ENCODE data around the gene SLC45A2.

SLC45A2 gene

GRCh38 chr5:33937707-33938506, 46.6 kb downstream of the SLC45A2 start:
- Histone ChIP-seq H3K9me2 (replicated peaks; ENCODE audit: control insufficient read depth, low read length) (no peaks in the 10 kb centered on the region), H3K27me3 (ENCODE audit: control insufficient read depth, low read length) (0 out of 2 replicates have a peak, but pooled peaks cover 4% of the 10 kb centered on the region), H3F3A (ENCODE audit: control insufficient read depth, insufficient read depth) (no peaks in the 10 kb centered on the region), H4K20me1 (ENCODE audit: control insufficient read depth, insufficient read depth, low read depth, low read length) (no peaks in the 10 kb centered on the region), H3K27ac (ENCODE audit: low read depth, low read length) (no peak overlapping the region), H3K4me1 (ENCODE audit: control insufficient read depth, low read length) (no peaks in the 10 kb centered on the region), H3K36me3 (ENCODE audit: control insufficient read depth, low read length) (no peaks in the 10 kb centered on the region), H3K79me2 (ENCODE audit: control insufficient read depth, low read length) (no peaks in the 10 kb centered on the region), H3K9me3 (ENCODE audit: control insufficient read depth, insufficient read depth, low read length) (no peaks in the 10 kb centered on the region), H3K4me2 (ENCODE audit: low read length) (no peak overlapping the region), H3K4me3 (ENCODE audit: low read length) (no peak overlapping the region)
- TF ChIP-seq EZH2phosphoT487 (IDR thresholded peaks at IDR 0.05; ENCODE audit: borderline replicate concordance, low read length): no peak
- no peak for TF ChIP-seq CTCF (IDR thresholded peaks at IDR 0.05; ENCODE audit: low read depth, low read length, poor library complexity, severe bottlenecking)

- no peak overlapping the region for H3K4me3 ChIP-seq (ENCODE audit: low read length)
- H3F3A ChIP-seq (ENCODE audit: control insufficient read depth, insufficient read depth): no peaks in the 10 kb centered on the region
- no peak for TF ChIP-seq EZH2phosphoT487 (IDR thresholded peaks at IDR 0.05; ENCODE audit: borderline replicate concordance, low read length)
- TF ChIP-seq CTCF (IDR thresholded peaks at IDR 0.05; ENCODE audit: low read depth, low read length, poor library complexity, severe bottlenecking): no peak
- no peaks in the 10 kb centered on the region for H3K9me2 ChIP-seq (replicated peaks; ENCODE audit: control insufficient read depth, low read length)
- no peak overlapping the region for H3K27ac ChIP-seq (ENCODE audit: low read depth, low read length)
- no peaks in the 10 kb centered on the region for H3K36me3 ChIP-seq (ENCODE audit: control insufficient read depth, low read length)
- no peaks in the 10 kb centered on the region for H3K79me2 ChIP-seq (ENCODE audit: control insufficient read depth, low read length)
- H4K20me1 ChIP-seq (ENCODE audit: control insufficient read depth, insufficient read depth, low read depth, low read length): no peaks in the 10 kb centered on the region
- no peak overlapping the region for H3K4me2 ChIP-seq (ENCODE audit: low read length)
- H3K9me3 ChIP-seq (ENCODE audit: control insufficient read depth, insufficient read depth, low read length): no peaks in the 10 kb centered on the region
- no peaks in the 10 kb centered on the region for H3K4me1 ChIP-seq (ENCODE audit: control insufficient read depth, low read length)
- H3K27me3 ChIP-seq (ENCODE audit: control insufficient read depth, low read length): 0 out of 2 replicates have a peak, but pooled peaks cover 4% of the 10 kb centered on the region
These were observed 47.3 kb downstream of the SLC45A2 start for GRCh38 chr5:33937017-33937706.

GRCh38 chr5:33936381-33937016, 48.0 kb downstream of the SLC45A2 start, which contains the start of gene RXFP3:
Gene RXFP3, plus strand, starts transcription at chr5:33936386. Its CDS starts 355 bp downstream, at chr5:33936741.
- Histone ChIP-seq H3F3A (ENCODE audit: control insufficient read depth, insufficient read depth) (no peaks in the 10 kb centered on the region), H3K27ac (ENCODE audit: low read depth, low read length) (no peak within 1 kb of the TSS), H3K4me3 (ENCODE audit: low read length) (no peak within 1 kb of the TSS), H3K9me2 (replicated peaks; ENCODE audit: control insufficient read depth, low read length) (no peaks in the 10 kb centered on the region), H3K4me2 (ENCODE audit: low read length) (no peak within 1 kb of the TSS), H4K20me1 (ENCODE audit: control insufficient read depth, insufficient read depth, low read depth, low read length) (no peaks in the 10 kb centered on the region), H3K79me2 (ENCODE audit: control insufficient read depth, low read length) (no peaks in the 10 kb centered on the region), H3K36me3 (ENCODE audit: control insufficient read depth, low read length) (no peaks in the 10 kb centered on the region), H3K27me3 (ENCODE audit: control insufficient read depth, low read length) (0 out of 2 replicates have a peak, but pooled peaks cover 4% of the 10 kb centered on the region), H3K4me1 (ENCODE audit: control insufficient read depth, low read length) (no peaks in the 10 kb centered on the region), H3K9me3 (ENCODE audit: control insufficient read depth, insufficient read depth, low read length) (no peaks in the 10 kb centered on the region)
- TF ChIP-seq CTCF (IDR thresholded peaks at IDR 0.05; ENCODE audit: low read depth, low read length, poor library complexity, severe bottlenecking) (no peak), EZH2phosphoT487 (IDR thresholded peaks at IDR 0.05; ENCODE audit: borderline replicate concordance, low read length) (no peak)

Measured in DOHH2 (cell line).